Keratinocyte (primary cell): ENCODE data around the gene LRRC42. TPM values are rescaled to one million over a fixed set of nuclear protein-coding genes. Genes with fewer than 3 reads are reported as not detected.

Experiments used
- DNase-seq: peaks from one replicate; pipeline ENCODE4 v3.0.0-alpha.2; 2011; ENCODE audit warnings: low read depth, missing footprints, low spot score
- FAIRE-seq: peaks from 2 replicates; lab custom pipeline; 2011; peaks lifted over from hg19 to GRCh38; lab: Jason Lieb, UNC
- H2AFZ ChIP-seq: 2 replicates; pipeline ENCODE4 v1.6.0; 2012; ENCODE audit warnings: low read length, control low read depth, inconsistent platforms; ENCODE audit not compliant: control insufficient read depth
- H3K27ac ChIP-seq: 2 replicates; pipeline ENCODE4 v1.5.1; 2011; ENCODE audit warnings: low read length; ENCODE audit not compliant: control insufficient read depth, insufficient read depth
- H3K27me3 ChIP-seq: 3 replicates; pipeline ENCODE4 v1.6.0; 2011; ENCODE audit warnings: low read length; ENCODE audit not compliant: control insufficient read depth, insufficient read depth; ENCODE audit errors: extremely low read depth
- H3K36me3 ChIP-seq, 2 experiments: 2 replicates in 1 of 2; 3 replicates in 1 of 2; pipeline ENCODE4 v1.5.1; 2011; ENCODE audit warnings: low read length in 2 of 2, mild to moderate bottlenecking in 1 of 2; ENCODE audit not compliant: control insufficient read depth in 2 of 2, insufficient read depth in 2 of 2; ENCODE audit errors: extremely low read depth in 1 of 2
- H3K4me1 ChIP-seq: 3 replicates; pipeline ENCODE4 v1.5.1; 2011; ENCODE audit warnings: low read length; ENCODE audit not compliant: control insufficient read depth, insufficient read depth; ENCODE audit errors: extremely low read depth
- H3K4me2 ChIP-seq: 3 replicates; pipeline ENCODE4 v1.6.0; 2011; ENCODE audit warnings: low read depth, low read length; ENCODE audit not compliant: control insufficient read depth, insufficient read depth; ENCODE audit errors: extremely low read depth
- H3K4me3 ChIP-seq, 3 experiments: fragments of 200-600 bp in 1 of 3; sonication (generic) in 1 of 3; 2 replicates in 2 of 3; 3 replicates in 1 of 3; pipeline ENCODE4 v1.5.1; 2011 to 2016; ENCODE audit warnings: low read length in 3 of 3, mild to moderate bottlenecking in 3 of 3, control low read depth in 2 of 3, inconsistent platforms in 1 of 3, low read depth in 1 of 3, mixed read lengths in 1 of 3, mixed run types in 1 of 3, moderate library complexity in 1 of 3; ENCODE audit not compliant: control insufficient read depth in 2 of 3, insufficient read depth in 2 of 3; ENCODE audit errors: extremely low read depth in 1 of 3
- H3K79me2 ChIP-seq: 2 replicates; pipeline ENCODE4 v1.6.0; 2012; ENCODE audit warnings: low read length; ENCODE audit not compliant: control insufficient read depth, insufficient read depth
- H3K9ac ChIP-seq: 3 replicates; pipeline ENCODE4 v1.6.0; 2011; ENCODE audit warnings: low read length; ENCODE audit not compliant: control insufficient read depth, insufficient read depth; ENCODE audit errors: extremely low read depth
- H3K9me1 ChIP-seq: 3 replicates; pipeline ENCODE4 v1.6.0; 2011; ENCODE audit warnings: low read length; ENCODE audit not compliant: control insufficient read depth, insufficient read depth; ENCODE audit errors: extremely low read depth
- H3K9me3 ChIP-seq: 2 replicates; pipeline ENCODE4 v1.5.1; 2012; ENCODE audit warnings: low read depth, low read length; ENCODE audit not compliant: control insufficient read depth
- H4K20me1 ChIP-seq: 3 replicates; pipeline ENCODE4 v1.6.0; 2011; ENCODE audit warnings: low read length; ENCODE audit not compliant: control insufficient read depth, insufficient read depth; ENCODE audit errors: extremely low read depth
- CTCF ChIP-seq, 3 experiments: IDR thresholded peaks in 1 of 3; conservative IDR thresholded peaks in 1 of 3; optimal IDR thresholded peaks in 1 of 3; 2 replicates in 2 of 3; 3 replicates in 1 of 3; pipeline versions ENCODE3 to v1.5.1; 2011; ENCODE audit warnings: low read length in 3 of 3, mild to moderate bottlenecking in 3 of 3, moderate library complexity in 2 of 3, control low read depth in 1 of 3, inconsistent platforms in 1 of 3; ENCODE audit not compliant: insufficient read depth in 2 of 3; ENCODE audit errors: extremely low read depth in 1 of 3
- EZH2 ChIP-seq: IDR thresholded peaks from one replicate; pipeline ENCODE4 v1.6.1; 2012; ENCODE audit warnings: inconsistent platforms, mild to moderate bottlenecking, low read length, moderate library complexity
- dilution Hi-C: fragments of 300-500 bp; cut with MboI; formaldehyde crosslinking; loops from one replicate; pipeline ENCODE4 v1.7.0; 2020; ENCODE audit warnings: low sequenced_read_pairs; ENCODE audit not compliant: extremely low pct_ligation_motif_present
- polyA minus RNA-seq, 3 experiments: library from RNA; depleted of rRNA, polyadenylated mRNA; stranded (reverse); fragments of >200 nt; gene quantifications; 1 replicate in 1 of 3; 2 replicates in 1 of 3; 3 replicates in 1 of 3; pipeline ENCODE4 v1.2.3, GENCODE V29; 2011
- polyA plus RNA-seq, 5 experiments: library from polyadenylated mRNA; depleted of rRNA in 3 of 5; stranded (reverse) in 3 of 5; stranded (forward) in 1 of 5; unstranded in 1 of 5; fragments of >200 nt; gene quantifications; 1 replicate in 1 of 5; 2 replicates in 3 of 5; 3 replicates in 1 of 5; pipeline versions ENCODE4 v1.2.1 to v1.2.3, GENCODE V29; 2011 to 2012; ENCODE audit warnings: missing spikeins in 2 of 5, low read depth in 1 of 5, low replicate concordance in 1 of 5

Gene LRRC42
- polyA plus RNA-seq (45.7 to 70.6 TPM (median 61.8 TPM) in 3 replicates), polyA minus RNA-seq (20.1 to 38.2 TPM (median 33.0 TPM) in 3 replicates)
- 64.1 TPM for polyA plus RNA-seq (2011; ENCODE audit: low read depth)
- 53.6 and 75.3 TPM in 2 replicates for polyA plus RNA-seq (2011; cell fraction: cytosol; rRNA removed)
- polyA plus RNA-seq (2011; cell fraction: nucleus; rRNA removed) = 47.5 and 48.3 TPM in 2 replicates
- polyA plus RNA-seq (2012; ENCODE audit: low replicate concordance) = 53.2 and 55.2 TPM in 2 replicates
- 36.6 TPM for polyA minus RNA-seq (2011; cell fraction: cytosol; rRNA and poly(A)+ RNA removed)
- polyA minus RNA-seq (2011; cell fraction: nucleus; rRNA and poly(A)+ RNA removed) = 18.9 and 26.2 TPM in 2 replicates

DNA sequence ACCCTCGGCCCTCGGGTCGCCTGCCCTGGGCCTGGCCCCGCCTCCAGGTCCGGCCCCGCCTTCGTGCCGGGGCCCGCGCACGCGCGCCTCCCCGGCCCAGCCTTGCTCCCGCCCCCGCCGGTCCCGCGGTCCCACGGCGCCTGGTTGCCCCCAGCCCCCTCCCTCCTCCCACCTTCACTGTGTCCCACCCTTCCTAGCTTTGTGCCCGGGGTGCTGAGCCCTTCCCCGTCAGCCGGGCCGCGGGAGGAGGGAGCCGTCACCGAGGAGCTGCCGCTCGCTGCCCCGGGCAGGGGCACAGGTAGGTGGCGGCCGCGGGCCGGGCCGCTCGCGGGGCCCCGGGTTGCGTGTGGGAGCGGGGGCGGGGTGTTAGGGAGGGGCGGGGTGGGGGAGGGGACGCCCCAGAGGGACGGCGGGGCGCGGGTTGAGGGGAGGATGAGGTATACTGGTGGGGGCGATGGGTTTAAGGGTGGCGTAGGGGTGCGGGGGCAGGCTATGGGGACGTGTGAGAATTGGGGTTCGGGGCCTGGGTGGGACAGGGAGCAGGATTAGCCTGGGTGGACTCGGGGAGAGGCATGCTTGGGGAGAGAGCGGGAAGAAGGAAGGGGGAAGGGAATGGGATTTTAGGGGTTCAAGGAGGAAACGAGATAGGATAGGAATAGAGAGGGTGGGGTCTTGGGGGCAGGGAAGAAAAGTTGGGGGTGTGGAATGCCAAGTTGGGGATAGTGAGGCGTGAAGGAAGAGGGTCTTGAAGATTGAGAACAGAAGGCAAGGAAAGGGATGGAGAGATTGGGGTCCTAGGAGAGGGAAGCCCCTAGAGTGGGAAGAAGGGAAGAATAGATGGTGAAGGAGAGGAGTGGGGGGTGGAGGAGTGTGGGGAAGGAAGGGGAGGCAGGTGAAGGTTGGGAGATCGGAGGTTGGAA, at the start of gene LRRC42:
TSS of gene LRRC42 (plus strand) at position 99 of the 920 bp plus-strand sequence. CDS start 5,650 bp downstream, outside the sequence.
- no peaks in the 10 kb centered on the region for H3K9me1 ChIP-seq
- peaks cover 29% of the 10 kb centered on the region for H3K4me1 ChIP-seq
- peaks cover 3 to 18% of the 10 kb centered on the region in 2 experiments for H3K36me3 ChIP-seq
- DNase-seq = no peak
- dilution Hi-C loops = no loop called here
- H3K79me2 ChIP-seq = peaks cover 62% of the 10 kb centered on the region
- peak within 1 kb of the TSS; percentile 79 to 90 (median 84) for H3K4me3 ChIP-seq
- H2AFZ ChIP-seq = peak within 1 kb of the TSS; percentile 93
- peak within 1 kb of the TSS; percentile 98 for H3K4me2 ChIP-seq
- FAIRE-seq = no peak
- H3K27me3 ChIP-seq = no peaks in the 10 kb centered on the region
- no peaks in the 10 kb centered on the region for H3K9me3 ChIP-seq
- no peaks in the 10 kb centered on the region for H4K20me1 ChIP-seq
- peak within 1 kb of the TSS; percentile 73 for H3K27ac ChIP-seq
- H3K9ac ChIP-seq = peak within 1 kb of the TSS; percentile 85
- TF ChIP-seq EZH2 = no peak
- TF ChIP-seq CTCF (optimal IDR thresholded peaks at IDR 0.05 in 1 of 3, IDR thresholded peaks at IDR 0.05 in 1 of 3, conservative IDR thresholded peaks at IDR 0.05 in 1 of 3; ENCODE audit: extremely low read depth in 1 of 3, insufficient read depth in 2 of 3, low read length in 3 of 3) = peak in 2 of 3 experiments; percentile 23 to 27

- H3K27me3 ChIP-seq = no peaks in the 10 kb centered on the region
- H3K27ac ChIP-seq = peak overlapping the region; percentile 42
- no peaks in the 10 kb centered on the region for H3K9me1 ChIP-seq
- TF ChIP-seq CTCF (optimal IDR thresholded peaks at IDR 0.05 in 1 of 3, IDR thresholded peaks at IDR 0.05 in 1 of 3, conservative IDR thresholded peaks at IDR 0.05 in 1 of 3; ENCODE audit: extremely low read depth in 1 of 3, insufficient read depth in 2 of 3, low read length in 3 of 3) = no peak
- TF ChIP-seq EZH2 = no peak
- no peaks in the 10 kb centered on the region for H4K20me1 ChIP-seq
- H2AFZ ChIP-seq = peak overlapping the region; percentile 41
- peaks cover 12% of the 10 kb centered on the region for H3K4me1 ChIP-seq
- peak; percentile 48 for DNase-seq
- FAIRE-seq = peak; percentile 84
- peak overlapping the region; percentile 50 for H3K4me2 ChIP-seq
- dilution Hi-C loops = no loop called here
- no peaks in the 10 kb centered on the region for H3K9me3 ChIP-seq
- H3K36me3 ChIP-seq = no peaks in the 10 kb centered on the region
- peak overlapping the region; percentile 19 for H3K9ac ChIP-seq
- H3K4me3 ChIP-seq = no peak overlapping the region
- no peaks in the 10 kb centered on the region for H3K79me2 ChIP-seq
Observed at GRCh38 chr1:53896635-53897229, 49.4 kb upstream of the LRRC42 start.
